Measurements from ENCODE around the gene ZNF714. TPM values are rescaled to one million over a fixed set of nuclear protein-coding genes. Genes with fewer than 3 reads are reported as not detected.
A peak's percentile ranks its signal among the peaks of the same experiment; 100 is the strongest.

ZNF714 gene
- total and polyA plus RNA-seq, 9 of the 15 experiments (the other 6 are each of a cell fraction or from before 2014, with no cell fraction given), result 16.2 to 40.8 (median 28.9) TPM

GRCh38 chr19:21128901-21129698 is 47.1 kb downstream of the ZNF714 start (continued):
- TF ChIP-seq ZMIZ1 (IDR thresholded peaks at IDR 0.05; ENCODE audit: low read depth in 2 of 2, low read length in 2 of 2) (peak in 1 of 2 experiments; percentile 48; a peak in 2 of 4 replicates), MTA2 (IDR thresholded peaks at IDR 0.05; ENCODE audit: low read depth) (peak; percentile 78), PCBP2 (IDR thresholded peaks at IDR 0.05; ENCODE audit: low read depth, low read length, poor library complexity, severe bottlenecking) (no peak), DACH1 (IDR thresholded peaks at IDR 0.05; ENCODE audit: partially characterized antibody) (peak; percentile 31), SMARCE1 (IDR thresholded peaks at IDR 0.05) (peak; percentile 46), POLR2AphosphoS5 (IDR thresholded peaks at IDR 0.05; ENCODE audit: control insufficient read depth, insufficient read depth, low read depth, low read length) (0 out of 2 replicates have a peak, but pooled peaks have one; percentile 43), FOXM1 (IDR thresholded peaks at IDR 0.05; ENCODE audit: low read depth) (0 out of 2 replicates have a peak, but pooled peaks have one; percentile 30), FOXM1 (CRISPR knock-in tag; IDR thresholded peaks at IDR 0.05; ENCODE audit: low read depth) (no peak), STAT5A (IDR thresholded peaks at IDR 0.05; ENCODE audit: borderline replicate concordance, low read length) (peak; percentile 63), ZNF146 (CRISPR knock-in tag; IDR thresholded peaks at IDR 0.05; ENCODE audit: unreplicated experiment) (no peak), TAL1 (IDR thresholded peaks at IDR 0.05) (peak; percentile 89), CXXC5 (CRISPR knock-in tag; IDR thresholded peaks at IDR 0.05) (peak; percentile 27; the same call in 1 of the 2 replicates), TCF3 (CRISPR knock-in tag; IDR thresholded peaks at IDR 0.05) (peak; percentile 90), MCM7 (IDR thresholded peaks at IDR 0.05) (no peak), ZNF592 (IDR thresholded peaks at IDR 0.05) (peak; percentile 56; the same call in 1 of the 2 replicates), BCLAF1 (IDR thresholded peaks at IDR 0.05; ENCODE audit: borderline replicate concordance in 1 of 2, control insufficient read depth in 1 of 2, low read depth in 2 of 2, low read length in 1 of 2) (no peak), MBD2 (IDR thresholded peaks at IDR 0.05; ENCODE audit: borderline replicate concordance, low read depth) (no peak)

All from K562 (cell line).